ENCODE measurements around the gene ANTXRL.
"Not testable (repeated sequence)": the region's sequence is repeated elsewhere in the genome, so short reads cannot be mapped to it uniquely, and the experiment has no call there.

Gene ANTXRL

DNA sequence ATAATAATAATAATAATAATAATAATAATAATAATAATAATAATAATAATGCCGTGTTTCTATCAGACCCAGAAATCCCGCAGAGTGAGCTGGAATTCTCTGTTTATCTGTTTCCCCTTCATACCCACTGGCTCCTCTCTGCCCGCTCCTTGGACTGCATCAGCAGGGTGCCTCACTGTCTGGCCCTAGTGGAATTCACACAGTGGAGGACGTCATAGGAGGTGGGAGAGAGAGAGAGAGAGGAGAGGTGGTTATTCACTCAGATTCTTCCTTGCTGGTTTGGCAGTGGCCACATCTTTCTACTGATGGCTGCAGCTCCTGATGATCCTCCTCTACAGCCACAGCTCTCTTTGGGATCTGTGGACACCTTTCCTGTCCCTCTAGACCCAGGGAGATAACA is 78.7 kb downstream of the ANTXRL start:
- DNase-seq (ENCODE audit: low spot score): not testable (repeated sequence)

GRCh38 chr10:46367209-46367608 is 80.4 kb downstream of the ANTXRL start:
- not testable (repeated sequence) for DNase-seq (ENCODE audit: low spot score)

GRCh38 chr10:46367666-46368240 is 81.0 kb downstream of the ANTXRL start:
- not testable (repeated sequence) for DNase-seq (ENCODE audit: low spot score)

DNA sequence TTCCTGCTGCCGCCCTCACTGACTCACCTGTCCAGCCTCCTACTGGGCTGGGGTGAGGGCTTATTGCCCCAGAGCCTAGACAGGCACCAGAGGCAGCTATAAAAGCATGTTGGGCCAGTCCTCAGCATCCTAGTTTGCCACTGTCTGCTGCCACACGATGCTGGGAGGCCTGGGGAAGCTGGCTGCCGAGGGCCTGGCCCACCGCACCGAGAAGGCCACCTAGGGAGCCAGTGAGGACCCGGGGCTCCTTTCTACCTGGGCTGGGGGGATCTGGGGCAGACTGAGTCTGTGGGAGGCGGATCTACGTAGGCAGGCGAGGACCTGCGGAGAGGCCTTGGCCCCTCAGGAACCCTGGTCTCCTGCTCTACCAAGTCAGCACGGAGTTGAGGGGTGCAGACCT is 82.2 kb downstream of the ANTXRL start:
- DNase-seq (ENCODE audit: low spot score): not testable (repeated sequence)

DNA sequence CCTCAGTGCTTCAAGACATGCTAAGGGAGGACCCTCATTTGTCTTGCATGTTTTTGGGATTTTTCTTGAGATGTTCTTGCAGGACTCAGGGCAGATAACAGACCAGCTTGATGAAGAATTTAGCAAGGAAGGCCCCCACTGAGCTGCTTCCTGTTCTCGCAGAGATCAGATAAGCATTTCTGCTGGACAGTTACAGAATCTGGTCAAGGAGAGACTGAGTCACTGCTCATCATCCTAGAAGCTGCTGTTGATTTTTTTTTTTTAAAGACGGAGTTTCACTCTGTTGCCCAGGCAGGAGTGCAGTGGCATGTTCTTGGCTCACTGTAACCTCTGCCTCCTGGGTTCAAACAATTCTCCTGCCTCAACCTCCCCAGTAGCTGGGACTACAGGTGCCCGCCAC is 87.6 kb downstream of the ANTXRL start:
- not testable (repeated sequence) for DNase-seq (ENCODE audit: low spot score)

DNA sequence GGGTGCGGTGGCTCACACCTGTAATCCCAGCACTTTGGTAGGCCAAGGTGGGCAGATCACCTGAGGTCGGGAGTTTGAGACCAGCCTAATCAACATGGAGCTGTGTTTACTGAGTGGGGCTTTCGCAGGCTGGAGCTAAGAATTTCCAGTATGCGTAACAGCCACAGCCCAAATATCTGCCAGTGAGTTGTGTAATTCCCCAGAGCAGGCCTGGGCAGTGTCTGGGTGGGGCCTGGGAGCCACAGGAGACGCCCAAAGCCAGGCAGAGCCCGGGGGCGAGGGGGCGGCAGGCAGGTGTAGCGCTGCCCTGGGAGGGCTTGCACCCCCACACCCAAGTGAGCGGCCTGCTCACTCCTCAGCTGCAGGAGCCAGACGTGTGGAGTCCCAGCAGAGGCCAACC is 88.6 kb downstream of the ANTXRL start, which contains the start of gene ANXA8L1:
Gene ANXA8L1 (plus strand): TSS at position 371 of the 400 bp plus-strand sequence. CDS start 76 bp downstream, outside the sequence.
- not testable (repeated sequence) for DNase-seq (ENCODE audit: low spot score)

- not testable (repeated sequence) for DNase-seq (ENCODE audit: low spot score)
These were observed 90.2 kb downstream of the ANTXRL start for GRCh38 chr10:46377022-46377421.

- DNase-seq (ENCODE audit: low spot score): not testable (repeated sequence)
These were observed 90.9 kb downstream of the ANTXRL start for GRCh38 chr10:46377651-46378050.

GRCh38 chr10:46378108-46378507 is 91.3 kb downstream of the ANTXRL start:
- DNase-seq (ENCODE audit: low spot score): not testable (repeated sequence)

- DNase-seq (ENCODE audit: low spot score): not testable (repeated sequence)
These were observed 92.5 kb downstream of the ANTXRL start for GRCh38 chr10:46379233-46379848.
